GM18861 (cell line): Measurements from ENCODE around the gene ETS1.
A peak's percentile ranks its signal among the peaks of the same experiment; 100 is the strongest.

Source experiments
- ATAC-seq: cut with Tn5 transposase; IDR thresholded peaks from one replicate; pipeline ENCODE4 v1.9.1; 2021; ENCODE audit not compliant: unreplicated experiment

Gene ETS1

DNA sequence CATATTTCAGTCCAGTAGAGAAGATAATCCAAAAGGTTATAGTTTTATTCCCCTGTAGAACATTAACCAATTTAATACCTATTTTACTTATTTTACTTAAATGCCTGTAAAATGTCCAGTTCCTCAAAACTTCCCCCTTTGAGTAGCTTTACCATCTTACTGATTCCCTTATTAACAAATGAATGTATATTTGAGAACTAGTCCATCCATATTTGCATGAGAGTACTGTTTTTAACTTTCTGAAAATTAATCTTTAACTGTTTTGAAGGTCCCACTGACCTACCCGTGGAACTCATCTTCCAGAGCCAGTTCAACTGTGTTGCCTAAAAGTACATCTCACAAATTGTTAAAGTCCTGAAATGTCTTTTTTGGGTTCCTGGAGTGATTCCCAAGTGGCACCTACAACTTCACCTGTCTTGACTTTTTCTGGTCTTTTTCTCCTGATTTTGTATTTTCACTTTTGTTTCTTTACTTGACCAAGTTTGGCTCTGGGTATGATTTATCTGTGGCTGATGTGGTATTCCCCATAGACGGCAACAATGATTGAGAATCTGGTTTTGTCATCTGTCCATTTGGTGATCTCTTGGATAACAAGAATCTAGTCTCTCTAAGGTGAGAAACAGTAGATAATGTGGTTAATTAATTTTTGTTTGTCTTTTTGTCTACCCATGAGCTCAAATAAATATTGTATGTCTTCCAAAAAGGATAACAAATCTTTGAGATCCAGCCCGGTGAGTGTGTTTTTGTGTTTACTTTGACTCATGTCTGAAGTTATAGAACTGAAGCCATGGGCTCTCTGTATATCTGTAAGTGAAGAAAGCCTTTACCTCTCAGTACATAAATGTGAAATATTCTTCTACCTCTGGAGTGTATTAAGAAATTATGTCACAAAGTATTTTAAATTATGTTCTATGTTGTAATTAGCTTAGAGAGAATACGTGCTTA is 174.2 kb downstream of the ETS1 start:
- peak; percentile 92 for ATAC-seq

DNA sequence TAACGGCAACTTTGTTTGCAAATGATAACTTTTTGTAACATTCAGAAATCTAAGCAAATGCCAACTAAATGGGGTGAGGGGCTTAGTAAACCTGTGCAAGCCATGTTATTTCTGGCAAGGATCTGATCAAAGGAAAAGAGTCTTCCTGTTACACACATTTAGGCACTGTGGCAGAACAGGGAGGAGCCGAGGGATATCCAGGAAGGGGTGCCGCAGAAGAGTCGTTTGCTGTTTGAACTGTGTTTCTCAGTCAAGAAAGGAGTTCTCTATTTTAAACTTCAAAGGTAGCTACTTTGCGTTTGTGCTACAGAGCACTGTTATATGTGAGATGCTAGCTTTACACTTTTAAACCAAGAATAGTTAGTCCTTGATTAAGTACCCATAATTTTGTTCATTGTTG is 175.5 kb downstream of the ETS1 start:
- ATAC-seq, result no peak

DNA sequence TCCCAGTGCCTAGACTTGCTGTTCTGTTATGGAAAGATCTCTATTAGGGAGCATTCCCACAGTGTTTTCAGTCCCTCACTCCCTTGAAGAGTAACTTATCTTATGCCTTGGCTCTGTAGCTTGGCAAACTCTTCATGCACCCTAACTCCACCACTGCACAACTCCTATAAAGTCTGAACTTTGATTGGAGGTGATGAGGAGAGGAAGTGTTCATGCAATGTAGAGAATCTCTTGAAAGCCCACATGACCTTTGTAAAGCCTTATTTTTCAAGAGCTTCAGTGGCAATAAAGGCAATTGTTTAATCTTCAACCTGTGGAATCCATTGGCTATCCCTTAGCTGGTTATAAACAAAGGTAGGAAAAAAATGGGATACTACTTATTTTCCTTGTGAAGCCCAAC is 176.2 kb downstream of the ETS1 start:
- ATAC-seq, result no peak

DNA sequence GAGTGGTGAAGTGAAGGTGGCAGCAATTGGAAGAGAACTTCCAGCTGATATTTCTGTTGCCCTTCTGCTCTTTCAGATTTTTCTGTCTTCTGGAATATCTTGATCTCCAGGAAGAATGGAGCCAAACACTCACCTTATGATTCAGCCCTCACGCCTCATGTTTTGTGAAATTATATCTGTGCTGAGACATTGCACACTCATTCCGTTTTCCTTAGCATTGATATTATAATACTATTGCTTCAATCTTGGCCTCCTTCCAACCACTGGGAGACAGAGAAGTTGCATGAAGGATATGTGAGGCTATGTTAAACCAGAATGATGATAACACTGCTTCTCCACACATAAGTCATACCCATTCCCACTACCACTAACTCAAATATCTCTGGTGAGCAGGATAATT is 177.9 kb downstream of the ETS1 start:
- no peak for ATAC-seq
